ENCODE data around the gene TANGO2.

Gene TANGO2

DNA sequence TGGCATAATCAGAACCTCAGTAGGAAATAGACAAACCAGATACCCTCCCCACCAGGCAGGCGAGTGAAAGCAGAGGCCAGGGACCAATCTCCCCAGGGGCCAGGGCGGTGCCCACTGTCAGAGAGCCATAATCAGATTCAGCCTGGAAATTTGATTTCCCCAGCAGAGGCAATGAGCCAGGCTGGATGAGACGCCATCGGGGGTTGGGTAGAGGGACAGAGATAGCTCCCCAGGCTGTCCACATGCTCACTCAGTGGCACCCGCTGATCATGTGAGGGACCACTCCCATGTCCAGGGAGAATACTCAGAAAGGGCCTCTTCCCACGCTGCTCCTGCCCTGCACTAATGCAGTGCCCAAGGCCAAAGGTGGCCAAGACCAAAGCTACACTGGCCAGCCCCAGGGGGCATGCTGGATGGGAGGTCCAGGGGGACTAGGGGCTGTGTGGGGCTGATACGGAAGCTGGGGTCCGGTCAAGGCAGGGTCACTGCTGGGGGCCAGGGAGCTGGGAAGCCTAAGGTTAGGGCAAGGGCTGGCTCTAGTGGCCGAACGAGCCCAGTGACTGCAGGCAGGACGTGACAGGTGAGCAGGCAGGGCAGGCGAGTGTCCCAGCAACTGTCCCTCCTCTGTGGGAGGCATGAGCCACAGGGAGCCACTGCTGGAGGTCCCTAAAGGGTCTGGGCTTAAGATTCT is 24.1 kb upstream of the TANGO2 start:
- no peak for ATAC-seq

DNA sequence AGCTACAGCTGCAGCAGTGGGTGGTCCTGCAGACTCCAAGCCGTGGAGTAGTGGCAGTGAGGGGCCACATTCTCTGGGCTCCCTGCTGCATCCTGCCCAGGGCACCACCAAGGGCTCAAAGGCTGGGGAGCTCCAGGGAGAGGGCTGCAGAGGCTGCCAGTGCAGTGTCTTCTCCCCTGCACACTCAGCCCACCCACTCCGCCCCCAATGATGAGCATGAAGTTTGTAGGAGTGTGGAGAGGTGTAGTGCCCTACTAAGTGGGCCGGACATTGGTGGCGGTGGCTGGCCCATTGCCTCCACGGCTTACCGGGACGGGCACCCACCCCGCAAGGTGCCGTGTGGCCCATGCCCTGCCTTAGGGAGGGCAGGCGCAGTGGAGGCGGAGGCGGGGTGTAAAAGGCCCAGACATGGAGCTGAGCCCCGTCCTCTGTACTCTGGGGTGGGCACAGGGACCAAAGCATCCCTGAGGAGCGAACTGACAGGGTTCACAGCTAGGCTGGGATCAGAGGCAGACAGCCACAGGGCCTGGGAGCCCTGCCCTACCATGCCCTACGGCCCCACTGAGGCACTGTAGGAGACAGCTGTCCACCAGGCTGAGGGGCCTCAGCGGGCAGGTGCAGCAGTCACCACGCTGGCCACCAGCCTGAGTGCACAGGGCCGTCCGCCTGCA is 23.2 kb upstream of the TANGO2 start:
- ATAC-seq, result no peak

- ATAC-seq, result no peak
These were observed 22.5 kb upstream of the TANGO2 start for GRCh38 chr22:19998232-19998951.

DNA sequence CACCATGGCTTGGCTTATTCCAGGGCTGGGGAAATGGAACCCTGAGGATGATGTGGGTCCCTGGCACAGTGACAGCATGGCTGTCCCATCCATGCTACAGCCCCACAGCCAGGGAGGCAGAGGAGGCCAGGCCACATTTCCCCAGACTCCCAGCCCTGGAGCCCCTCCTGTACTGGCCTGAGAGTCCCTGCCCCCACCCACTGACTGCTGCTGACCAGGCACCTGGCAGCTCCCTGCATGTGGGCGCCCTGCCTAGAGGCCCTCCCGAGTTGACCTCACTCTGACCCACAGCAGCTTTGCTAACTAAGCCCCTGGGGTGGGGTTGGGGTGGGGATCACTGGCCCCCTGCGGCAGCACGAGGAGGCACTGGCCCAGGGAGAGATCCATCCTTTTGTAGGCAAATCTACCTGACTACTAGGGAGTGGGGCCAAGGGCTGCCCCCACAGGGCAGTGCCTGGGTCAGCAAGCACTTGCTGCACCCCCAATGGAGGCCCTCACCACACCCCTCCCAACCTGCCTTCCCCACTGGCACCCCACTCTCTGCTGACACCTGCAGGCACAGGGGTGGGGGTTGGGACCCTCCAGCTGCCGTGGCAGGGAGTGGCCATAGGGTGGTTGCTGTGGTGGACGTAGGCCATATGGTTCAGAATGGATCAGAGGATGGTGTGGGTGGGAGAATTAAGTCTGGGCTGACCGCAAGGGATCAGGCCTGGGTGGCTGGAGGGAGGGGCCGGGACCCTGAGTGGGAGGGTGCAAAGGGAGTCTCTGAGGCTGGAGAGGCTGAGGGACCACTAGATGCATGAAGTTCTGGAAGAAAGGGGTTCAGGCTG is 21.7 kb upstream of the TANGO2 start:
- no peak for ATAC-seq

GRCh38 chr22:20000246-20001081 is 20.4 kb upstream of the TANGO2 start:
- ATAC-seq, result no peak

DNA sequence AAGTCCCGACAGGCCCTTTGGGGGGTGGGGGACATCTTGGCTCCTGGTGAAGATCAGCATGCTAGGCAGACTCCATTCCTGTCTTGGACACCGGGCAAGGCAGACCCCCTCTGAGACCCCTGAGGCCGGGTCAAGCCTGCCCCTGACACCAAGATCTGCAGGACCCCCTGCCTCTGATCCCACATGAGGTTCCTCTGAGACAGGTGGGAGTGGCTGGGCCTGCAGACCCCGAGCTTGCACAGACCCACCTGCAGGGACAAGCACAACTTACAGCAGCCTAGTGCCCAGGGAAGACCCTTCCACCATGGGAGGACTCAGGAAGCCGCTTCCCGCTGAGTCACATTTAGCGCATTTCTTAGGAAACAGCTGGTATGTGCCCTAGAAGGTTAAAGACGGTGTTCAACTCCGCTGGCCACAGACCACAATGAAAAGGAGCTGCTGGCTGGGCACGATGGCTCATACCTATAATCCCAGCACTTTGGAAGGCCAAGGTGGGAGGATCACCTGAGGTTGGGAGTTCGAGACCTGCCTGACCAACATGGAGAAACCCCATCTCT is 19.8 kb upstream of the TANGO2 start:
- no peak for ATAC-seq

GRCh38 chr22:20002128-20002527 is 18.8 kb upstream of the TANGO2 start:
- ATAC-seq, result no peak

GRCh38 chr22:20002636-20003035 is 18.3 kb upstream of the TANGO2 start:
- ATAC-seq, result no peak

GRCh38 chr22:20003304-20003703 is 17.6 kb upstream of the TANGO2 start:
- ATAC-seq, result no peak

GRCh38 chr22:20004464-20004863 is 16.4 kb upstream of the TANGO2 start:
- ATAC-seq, result no peak

GRCh38 chr22:20008221-20008995 is 12.5 kb upstream of the TANGO2 start:
- ATAC-seq, result no peak

GRCh38 chr22:20009018-20009491 is 11.9 kb upstream of the TANGO2 start:
- no peak for ATAC-seq

GRCh38 chr22:20009582-20010306 is 11.2 kb upstream of the TANGO2 start:
- no peak for ATAC-seq

DNA sequence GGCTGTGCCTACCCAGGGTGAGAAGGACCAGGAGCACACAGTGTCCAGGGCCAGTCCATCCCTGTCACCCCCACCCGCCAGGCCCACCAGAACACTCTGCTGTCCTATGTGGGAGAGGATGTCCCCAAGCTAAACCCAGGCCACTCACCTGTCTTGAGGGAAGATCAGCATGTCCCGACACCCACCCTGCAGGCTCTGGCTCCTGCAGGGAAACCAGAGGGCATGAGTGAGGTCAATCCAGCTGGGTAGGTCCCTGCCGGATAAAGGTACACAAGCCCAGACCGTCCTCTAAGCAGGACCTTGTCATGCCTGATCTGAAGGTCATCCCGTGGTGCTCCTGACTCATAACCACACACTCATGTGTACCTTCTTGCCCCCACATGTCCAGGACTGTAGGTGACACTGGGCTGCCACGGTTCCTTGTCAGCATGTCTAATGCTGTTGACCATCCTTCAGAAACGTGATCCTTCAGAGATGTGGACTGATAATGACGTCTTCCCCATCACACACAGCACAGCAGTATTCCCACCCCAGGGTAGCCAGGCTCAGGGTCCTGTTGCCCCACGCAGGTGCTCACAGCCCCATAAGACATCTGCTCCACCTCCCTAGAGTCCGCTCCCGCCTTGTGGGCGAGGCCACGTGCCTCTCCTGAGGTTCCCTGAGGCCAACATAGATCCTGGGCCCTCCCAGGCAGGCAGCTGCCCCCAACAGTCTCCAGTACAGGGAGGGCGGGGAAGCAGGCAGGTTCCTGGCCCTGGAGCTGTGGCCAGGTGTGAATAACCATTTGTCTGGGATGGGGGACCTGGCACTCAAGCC is 10.4 kb upstream of the TANGO2 start:
- no peak for ATAC-seq

- no peak for ATAC-seq
These were observed 9.6 kb upstream of the TANGO2 start for GRCh38 chr22:20011123-20011992.

DNA sequence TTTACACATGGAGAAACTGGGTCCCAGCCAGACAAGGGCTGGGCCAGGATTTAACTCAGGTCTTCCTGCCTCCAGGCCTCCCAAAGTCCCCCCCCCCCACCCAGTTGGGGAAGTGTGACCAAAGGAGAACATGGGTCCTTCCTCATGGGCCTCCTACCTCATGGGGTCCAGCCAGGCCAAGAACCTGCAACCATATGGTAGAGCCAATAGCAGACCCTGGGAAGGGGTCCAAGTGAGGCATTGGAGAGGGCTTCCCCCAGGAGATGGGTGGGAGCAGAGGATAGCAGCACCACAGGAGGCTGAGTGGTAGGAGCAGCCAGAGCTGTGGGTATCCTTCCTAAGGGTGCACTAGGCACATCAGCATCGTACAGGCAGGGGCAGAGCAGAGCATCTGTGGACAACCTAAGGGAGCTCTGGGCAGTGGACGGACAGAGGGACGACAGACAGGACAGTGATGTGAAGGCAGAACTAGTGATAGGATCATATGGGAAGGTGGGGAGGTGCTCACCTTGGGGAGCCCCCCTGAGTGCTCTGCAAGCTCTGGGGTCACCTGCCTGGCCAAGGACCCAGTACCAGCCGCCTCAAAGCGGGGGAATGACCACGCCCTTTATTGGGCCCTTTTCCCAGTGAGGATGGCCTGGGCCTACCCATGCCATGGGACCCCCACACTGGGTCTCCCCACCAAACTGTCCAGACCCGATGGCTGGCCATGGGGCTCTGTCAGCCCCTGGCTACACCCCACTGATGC is 8.7 kb upstream of the TANGO2 start:
- no peak for ATAC-seq

- ATAC-seq, result no peak
These were observed 8.1 kb upstream of the TANGO2 start for GRCh38 chr22:20012741-20013331.

Data from activated CD4-positive, CD25-positive, alpha-beta regulatory T cell treated with anti-CD3 and anti-CD28 coated beads, Interleukin-2, amount 50 U/mL, for 24 hours (primary cell).